Nephron (organoid): ENCODE results near the gene ARL6.

ENCODE experiments used
- H3K27ac Mint-ChIP-seq, 3 experiments: 2 replicates each; pipeline ENCODE4 v1.8.0; 2020; ENCODE audit warnings: mixed read lengths in 3 of 3, mild to moderate bottlenecking in 2 of 3, moderate library complexity in 1 of 3
- H3K27me3 Mint-ChIP-seq: 2 replicates; pipeline ENCODE4 v1.8.0; 2021; ENCODE audit warnings: low read depth, mild to moderate bottlenecking, moderate library complexity, mixed read lengths
- H3K36me3 Mint-ChIP-seq: 2 replicates; pipeline ENCODE4 v1.8.0; 2020; ENCODE audit warnings: low read depth, mixed read lengths
- H3K4me1 Mint-ChIP-seq: 2 replicates; pipeline ENCODE4 v1.8.0; 2020; ENCODE audit warnings: mixed read lengths
- H3K4me3 Mint-ChIP-seq, 3 experiments: 2 replicates each; pipeline ENCODE4 v1.8.0; 2020; ENCODE audit warnings: mild to moderate bottlenecking in 3 of 3, mixed read lengths in 3 of 3, moderate library complexity in 2 of 3
- H3K9me3 Mint-ChIP-seq: 2 replicates; pipeline ENCODE4 v1.8.0; 2020; ENCODE audit warnings: mixed read lengths
- CTCF ChIP-seq, 3 experiments: fragments of 200-600 bp; sonication (generic); IDR thresholded peaks; one replicate each; pipeline ENCODE4 v1.5.0; 2021; ENCODE audit warnings: antibody characterized with exemption in 3 of 3; ENCODE audit not compliant: unreplicated experiment in 3 of 3

The ARL6 gene

GRCh38 chr3:97839944-97840343 lies 75.4 kb downstream of the ARL6 start:
- peaks cover 6% of the 10 kb centered on the region for H3K36me3 Mint-ChIP-seq
- no peaks in the 10 kb centered on the region for H3K27me3 Mint-ChIP-seq
- H3K9me3 Mint-ChIP-seq: no peaks in the 10 kb centered on the region
- no peaks in the 10 kb centered on the region for H3K4me1 Mint-ChIP-seq
- no peak overlapping the region for H3K4me3 Mint-ChIP-seq
- H3K27ac Mint-ChIP-seq: no peak overlapping the region
- TF ChIP-seq CTCF (IDR thresholded peaks at IDR 0.05; ENCODE audit: unreplicated experiment in 3 of 3): no peak

- no peak for TF ChIP-seq CTCF (IDR thresholded peaks at IDR 0.05; ENCODE audit: unreplicated experiment in 3 of 3)
- Mint-ChIP-seq H3K9me3 (no peaks in the 10 kb centered on the region), H3K4me3 (no peak overlapping the region), H3K27ac (no peak overlapping the region), H3K36me3 (peaks cover 11% of the 10 kb centered on the region), H3K4me1 (no peaks in the 10 kb centered on the region), H3K27me3 (no peaks in the 10 kb centered on the region)
These were observed 76.7 kb downstream of the ARL6 start for GRCh38 chr3:97841304-97841703.

DNA sequence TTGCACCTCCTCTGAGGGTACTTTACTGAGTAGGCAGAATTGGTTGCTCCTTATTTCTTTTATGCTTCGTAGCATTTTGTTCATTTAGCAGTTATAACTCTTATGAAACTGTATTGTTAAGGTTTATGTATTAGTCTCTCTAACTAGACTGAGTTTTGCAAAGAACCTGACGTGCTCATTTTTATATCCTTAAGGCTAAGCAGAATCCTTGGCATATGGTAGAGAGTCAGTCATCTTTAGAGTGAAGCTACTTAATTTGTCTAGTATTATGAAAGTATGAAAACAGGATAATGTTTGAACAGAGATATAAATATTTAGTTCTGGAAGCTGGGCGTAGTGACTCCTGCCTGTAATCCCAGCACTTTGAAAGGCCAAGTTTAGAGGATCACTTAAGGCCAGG lies 77.4 kb downstream of the ARL6 start:
- Mint-ChIP-seq H3K36me3 (peaks cover 14% of the 10 kb centered on the region), H3K4me1 (no peaks in the 10 kb centered on the region), H3K27ac (no peak overlapping the region), H3K9me3 (no peaks in the 10 kb centered on the region), H3K4me3 (no peak overlapping the region), H3K27me3 (no peaks in the 10 kb centered on the region)
- TF ChIP-seq CTCF (IDR thresholded peaks at IDR 0.05; ENCODE audit: unreplicated experiment in 3 of 3): no peak

DNA sequence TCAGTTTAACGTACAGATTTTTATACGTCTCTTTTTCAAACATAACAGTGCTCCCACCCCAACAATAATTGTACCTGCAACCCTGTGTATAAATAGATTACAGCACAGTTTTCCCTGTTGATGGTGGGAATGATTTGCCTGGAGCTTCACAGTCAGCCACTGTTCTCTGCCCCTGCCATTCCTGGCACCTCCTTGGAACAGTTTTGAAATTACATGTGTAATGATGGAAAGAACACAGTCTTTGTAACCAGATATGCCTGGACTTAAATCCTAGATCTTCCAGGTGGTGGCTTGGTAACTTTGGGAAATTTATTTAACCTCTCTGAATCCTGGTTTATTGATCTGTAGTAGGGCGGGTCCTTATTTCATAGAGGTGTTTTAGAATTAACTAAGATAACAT lies 84.2 kb downstream of the ARL6 start:
- TF ChIP-seq CTCF (IDR thresholded peaks at IDR 0.05; ENCODE audit: unreplicated experiment in 3 of 3): no peak
- peaks cover 18% of the 10 kb centered on the region for H3K9me3 Mint-ChIP-seq
- no peaks in the 10 kb centered on the region for H3K4me1 Mint-ChIP-seq
- H3K36me3 Mint-ChIP-seq: peaks cover 31% of the 10 kb centered on the region
- H3K4me3 Mint-ChIP-seq: no peak overlapping the region
- no peak overlapping the region for H3K27ac Mint-ChIP-seq
- no peaks in the 10 kb centered on the region for H3K27me3 Mint-ChIP-seq
